Measurements from ENCODE around the gene AMIGO3.

DNA sequence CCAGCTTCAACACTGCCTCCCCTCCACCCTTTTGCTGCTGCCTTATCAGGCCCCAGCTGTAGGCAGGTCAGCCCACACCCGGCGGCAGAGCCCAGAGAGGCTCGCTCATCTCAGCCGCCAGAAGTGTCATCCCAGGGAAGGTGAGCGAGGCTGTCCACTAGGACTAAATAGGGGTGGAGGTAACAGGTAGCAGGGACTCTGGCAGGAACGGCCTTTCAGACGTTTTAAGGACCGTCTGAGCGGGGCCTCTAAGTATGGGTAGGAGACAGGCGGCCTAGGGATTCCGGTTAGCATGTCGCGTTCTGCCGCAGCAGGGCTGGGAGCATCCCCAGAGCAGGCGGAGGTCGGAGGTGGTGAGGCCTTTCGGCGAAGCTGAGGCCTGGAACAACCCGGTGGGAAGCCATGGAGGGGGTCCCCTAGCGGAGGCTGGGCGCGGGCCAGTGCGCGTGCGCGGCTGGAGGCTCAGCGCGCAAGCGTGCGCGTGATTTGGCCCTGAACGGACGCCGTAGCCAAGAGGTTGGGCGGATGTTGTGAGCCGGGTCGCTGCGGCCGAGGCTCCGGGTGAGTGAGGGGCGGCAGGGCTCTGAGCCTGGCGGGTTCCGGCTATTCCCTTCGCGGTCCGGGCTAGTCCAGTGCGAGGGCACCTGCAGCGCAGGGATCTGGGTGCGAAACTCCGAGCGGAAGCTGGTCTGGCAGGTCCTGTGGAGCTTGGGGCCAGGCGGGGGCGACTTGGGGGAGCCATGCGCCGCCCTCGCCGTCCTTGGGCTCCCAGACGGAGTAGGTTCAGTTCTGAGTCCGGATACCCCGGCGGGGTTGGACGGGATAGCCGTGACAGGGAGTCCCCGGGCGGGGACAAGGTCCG is 30.2 kb downstream of the AMIGO3 start, which contains the start of the genes MST1 and RNF123:
- TF ChIP-seq SREBF1 (IDR thresholded peaks at IDR 0.05; ENCODE audit: low read length) (no peak), POLR2A (IDR thresholded peaks at IDR 0.05; ENCODE audit: low read depth, low read length) (peak; percentile 83), POLR2AphosphoS5 (IDR thresholded peaks at IDR 0.05; ENCODE audit: low read length) (peak; percentile 67; the same call in 1 of the 2 replicates), TAF1 (IDR thresholded peaks at IDR 0.05; ENCODE audit: borderline replicate concordance, low read depth, low read length) (no peak), EP300 (IDR thresholded peaks at IDR 0.05; ENCODE audit: borderline replicate concordance in 1 of 2, control insufficient read depth in 1 of 2, low read depth in 2 of 2, low read length in 2 of 2) (no peak), GABPA (IDR thresholded peaks at IDR 0.05; ENCODE audit: low read depth) (peak; percentile 86)
- TF ChIP-seq, protein P1, sequence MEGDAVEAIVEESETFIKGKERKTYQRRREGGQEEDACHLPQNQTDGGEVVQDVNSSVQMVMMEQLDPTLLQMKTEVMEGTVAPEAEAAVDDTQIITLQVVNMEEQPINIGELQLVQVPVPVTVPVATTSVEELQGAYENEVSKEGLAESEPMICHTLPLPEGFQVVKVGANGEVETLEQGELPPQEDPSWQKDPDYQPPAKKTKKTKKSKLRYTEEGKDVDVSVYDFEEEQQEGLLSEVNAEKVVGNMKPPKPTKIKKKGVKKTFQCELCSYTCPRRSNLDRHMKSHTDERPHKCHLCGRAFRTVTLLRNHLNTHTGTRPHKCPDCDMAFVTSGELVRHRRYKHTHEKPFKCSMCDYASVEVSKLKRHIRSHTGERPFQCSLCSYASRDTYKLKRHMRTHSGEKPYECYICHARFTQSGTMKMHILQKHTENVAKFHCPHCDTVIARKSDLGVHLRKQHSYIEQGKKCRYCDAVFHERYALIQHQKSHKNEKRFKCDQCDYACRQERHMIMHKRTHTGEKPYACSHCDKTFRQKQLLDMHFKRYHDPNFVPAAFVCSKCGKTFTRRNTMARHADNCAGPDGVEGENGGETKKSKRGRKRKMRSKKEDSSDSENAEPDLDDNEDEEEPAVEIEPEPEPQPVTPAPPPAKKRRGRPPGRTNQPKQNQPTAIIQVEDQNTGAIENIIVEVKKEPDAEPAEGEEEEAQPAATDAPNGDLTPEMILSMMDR (IDR thresholded peaks at IDR 0.05 in 2 of 3, conservative IDR thresholded peaks at IDR 0.05 in 1 of 3; ENCODE audit: control insufficient read depth in 2 of 3, extremely low read depth in 1 of 3, insufficient read depth in 1 of 3, low read depth in 3 of 3, low read length in 3 of 3) = peak; percentile 23 to 46 (median 26); a peak in 2 of 6 replicates
- TF ChIP-seq, protein P2, sequence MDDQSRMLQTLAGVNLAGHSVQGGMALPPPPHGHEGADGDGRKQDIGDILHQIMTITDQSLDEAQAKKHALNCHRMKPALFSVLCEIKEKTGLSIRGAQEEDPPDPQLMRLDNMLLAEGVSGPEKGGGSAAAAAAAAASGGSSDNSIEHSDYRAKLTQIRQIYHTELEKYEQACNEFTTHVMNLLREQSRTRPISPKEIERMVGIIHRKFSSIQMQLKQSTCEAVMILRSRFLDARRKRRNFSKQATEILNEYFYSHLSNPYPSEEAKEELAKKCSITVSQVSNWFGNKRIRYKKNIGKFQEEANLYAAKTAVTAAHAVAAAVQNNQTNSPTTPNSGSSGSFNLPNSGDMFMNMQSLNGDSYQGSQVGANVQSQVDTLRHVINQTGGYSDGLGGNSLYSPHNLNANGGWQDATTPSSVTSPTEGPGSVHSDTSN (IDR thresholded peaks at IDR 0.05; ENCODE audit: insufficient replicate concordance, low read depth, low read length) = peak; percentile 3

All from GM12878 (cell line).